WERI-Rb-1 (cell line): ENCODE data around the gene HOXA9.

Experiments used
- DNase-seq: peaks from one replicate; pipeline ENCODE4 v3.0.0-alpha.2; 2020
- H3K27ac ChIP-seq: fragments of 250-450 bp; sonication (Bioruptor Pico); 2 replicates; pipeline ENCODE4 v1.5.1; 2020; ENCODE audit warnings: mild to moderate bottlenecking, moderate library complexity
- H3K27me3 ChIP-seq: fragments of 250-450 bp; sonication (Bioruptor Pico); 2 replicates; pipeline ENCODE4 v1.5.1; 2021; ENCODE audit warnings: mild to moderate bottlenecking, low read depth, moderate library complexity; ENCODE audit not compliant: insufficient read depth, severe bottlenecking
- H3K36me3 ChIP-seq: fragments of 250-450 bp; sonication (Bioruptor Pico); 2 replicates; pipeline ENCODE4 v1.5.1; 2020; ENCODE audit warnings: mild to moderate bottlenecking, moderate library complexity
- H3K4me3 ChIP-seq: 2 replicates; pipeline ENCODE4 v1.5.1; 2011; ENCODE audit warnings: low read depth, mild to moderate bottlenecking, control low read depth, low read length
- H3K9me3 ChIP-seq: fragments of 250-450 bp; sonication (Bioruptor Pico); 2 replicates; pipeline ENCODE4 v1.5.1; 2021; ENCODE audit warnings: mild to moderate bottlenecking, moderate library complexity; ENCODE audit not compliant: severe bottlenecking
- TF ChIP-seq, protein P1 (sequence below): IDR thresholded peaks from 2 replicates; pipeline ENCODE4 v1.5.1; 2011; ENCODE audit warnings: low read depth, mild to moderate bottlenecking, control low read depth, inconsistent platforms, low read length

Gene HOXA9

DNA sequence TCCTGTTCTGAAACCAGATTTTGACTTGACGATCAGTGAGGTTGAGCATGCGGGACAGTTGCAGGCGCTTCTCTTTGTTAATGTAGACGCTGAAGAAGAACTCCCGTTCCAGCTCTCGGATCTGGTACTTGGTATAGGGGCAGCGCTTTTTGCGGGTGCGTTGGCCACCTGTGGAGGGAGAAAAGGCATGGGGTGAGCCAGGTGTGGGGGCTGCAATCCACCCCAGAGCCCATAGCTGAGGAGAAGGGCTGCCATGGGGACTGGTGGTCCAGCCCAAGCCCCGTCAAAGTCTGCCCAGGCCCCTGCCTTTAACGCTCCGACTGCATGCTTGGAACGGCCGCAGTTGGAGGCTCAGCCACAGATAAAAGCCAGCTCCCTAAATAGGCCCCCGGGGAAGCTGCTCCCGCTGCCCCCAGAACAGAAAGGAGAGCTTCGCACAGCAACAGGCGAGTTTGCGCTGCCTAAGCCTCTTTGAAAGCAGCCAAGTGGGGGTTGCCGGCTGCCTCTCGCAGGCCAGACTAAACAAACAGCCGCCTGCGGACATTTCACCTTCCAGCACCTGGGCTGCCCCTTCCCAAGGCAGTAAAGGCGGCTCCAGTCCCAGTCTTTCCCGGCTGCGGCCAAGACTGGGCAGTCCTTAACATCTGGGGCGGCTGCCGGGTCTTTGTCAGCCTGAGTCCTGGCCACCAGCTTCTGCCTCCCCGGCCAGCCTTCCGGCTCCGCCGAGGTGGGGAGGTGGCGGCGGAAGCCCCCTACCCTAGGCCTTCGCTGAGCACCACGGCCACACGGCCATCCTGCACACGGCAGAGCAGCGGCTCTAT, 17.7 kb upstream of the HOXA9 start:
- Histone ChIP-seq H3K27ac (no peak overlapping the region), H3K36me3 (no peaks in the 10 kb centered on the region), H3K4me3 (peak overlapping the region; percentile 45), H3K9me3 (no peaks in the 10 kb centered on the region), H3K27me3 (peaks cover 85% of the 10 kb centered on the region)
- TF ChIP-seq, protein P1, sequence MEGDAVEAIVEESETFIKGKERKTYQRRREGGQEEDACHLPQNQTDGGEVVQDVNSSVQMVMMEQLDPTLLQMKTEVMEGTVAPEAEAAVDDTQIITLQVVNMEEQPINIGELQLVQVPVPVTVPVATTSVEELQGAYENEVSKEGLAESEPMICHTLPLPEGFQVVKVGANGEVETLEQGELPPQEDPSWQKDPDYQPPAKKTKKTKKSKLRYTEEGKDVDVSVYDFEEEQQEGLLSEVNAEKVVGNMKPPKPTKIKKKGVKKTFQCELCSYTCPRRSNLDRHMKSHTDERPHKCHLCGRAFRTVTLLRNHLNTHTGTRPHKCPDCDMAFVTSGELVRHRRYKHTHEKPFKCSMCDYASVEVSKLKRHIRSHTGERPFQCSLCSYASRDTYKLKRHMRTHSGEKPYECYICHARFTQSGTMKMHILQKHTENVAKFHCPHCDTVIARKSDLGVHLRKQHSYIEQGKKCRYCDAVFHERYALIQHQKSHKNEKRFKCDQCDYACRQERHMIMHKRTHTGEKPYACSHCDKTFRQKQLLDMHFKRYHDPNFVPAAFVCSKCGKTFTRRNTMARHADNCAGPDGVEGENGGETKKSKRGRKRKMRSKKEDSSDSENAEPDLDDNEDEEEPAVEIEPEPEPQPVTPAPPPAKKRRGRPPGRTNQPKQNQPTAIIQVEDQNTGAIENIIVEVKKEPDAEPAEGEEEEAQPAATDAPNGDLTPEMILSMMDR = no peak
- peak; percentile 38 for DNase-seq

DNA sequence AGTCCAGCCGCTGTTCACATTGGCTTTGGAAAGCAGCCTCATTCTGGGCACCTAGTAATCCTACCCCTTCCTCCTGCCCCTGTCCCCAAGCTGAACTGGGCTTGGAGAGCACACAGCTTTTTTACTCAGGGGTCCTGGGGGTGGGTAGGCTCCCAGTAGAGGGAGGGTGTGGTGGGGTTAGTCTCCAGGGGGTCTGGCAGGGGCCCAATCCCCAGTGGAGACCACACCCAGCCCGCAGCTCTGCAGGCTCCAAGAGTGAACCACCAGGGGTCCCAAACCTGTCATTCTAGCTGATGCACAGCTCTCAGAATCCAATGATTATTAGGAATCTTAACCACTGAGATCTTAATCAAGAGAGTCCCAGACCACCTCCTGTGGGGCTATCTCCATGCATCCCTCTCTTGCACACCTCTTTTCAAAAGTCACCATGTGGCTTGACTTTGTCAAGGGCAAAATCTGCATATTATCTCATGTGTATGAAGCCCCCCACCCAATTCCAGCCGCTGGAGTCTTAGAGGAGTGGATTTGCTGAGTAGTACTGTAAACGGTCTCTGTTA, 17.0 kb upstream of the HOXA9 start:
- Histone ChIP-seq H3K27ac (no peak overlapping the region), H3K9me3 (no peaks in the 10 kb centered on the region), H3K4me3 (no peak overlapping the region), H3K36me3 (no peaks in the 10 kb centered on the region), H3K27me3 (peaks cover 81% of the 10 kb centered on the region)
- TF ChIP-seq, protein P1 = no peak
- DNase-seq = peak; percentile 6

DNA sequence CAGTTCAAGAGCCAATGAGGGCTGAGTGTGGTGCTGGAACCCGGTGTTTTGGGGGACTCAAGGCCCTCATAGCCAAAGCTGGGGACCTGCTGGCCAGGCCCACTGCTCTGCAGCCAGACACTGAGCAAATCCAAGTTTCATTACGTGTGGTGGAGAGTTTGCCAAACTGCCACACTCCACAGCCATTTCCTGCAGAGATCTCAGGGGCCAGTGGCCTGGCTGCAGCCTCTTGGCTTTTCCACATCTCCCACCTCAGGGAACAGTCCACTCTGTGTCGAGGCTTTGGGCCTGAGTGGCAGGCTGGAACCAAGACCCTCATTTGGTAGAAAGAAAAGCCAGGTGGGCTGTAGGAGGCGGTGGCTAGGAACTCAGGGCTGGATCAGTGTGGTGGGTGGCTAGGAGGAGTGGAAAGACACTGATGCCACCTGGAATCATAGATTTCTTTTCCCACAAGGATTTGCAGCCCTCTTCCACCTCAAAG, 16.5 kb upstream of the HOXA9 start:
- DNase-seq = peak; percentile 1

DNA sequence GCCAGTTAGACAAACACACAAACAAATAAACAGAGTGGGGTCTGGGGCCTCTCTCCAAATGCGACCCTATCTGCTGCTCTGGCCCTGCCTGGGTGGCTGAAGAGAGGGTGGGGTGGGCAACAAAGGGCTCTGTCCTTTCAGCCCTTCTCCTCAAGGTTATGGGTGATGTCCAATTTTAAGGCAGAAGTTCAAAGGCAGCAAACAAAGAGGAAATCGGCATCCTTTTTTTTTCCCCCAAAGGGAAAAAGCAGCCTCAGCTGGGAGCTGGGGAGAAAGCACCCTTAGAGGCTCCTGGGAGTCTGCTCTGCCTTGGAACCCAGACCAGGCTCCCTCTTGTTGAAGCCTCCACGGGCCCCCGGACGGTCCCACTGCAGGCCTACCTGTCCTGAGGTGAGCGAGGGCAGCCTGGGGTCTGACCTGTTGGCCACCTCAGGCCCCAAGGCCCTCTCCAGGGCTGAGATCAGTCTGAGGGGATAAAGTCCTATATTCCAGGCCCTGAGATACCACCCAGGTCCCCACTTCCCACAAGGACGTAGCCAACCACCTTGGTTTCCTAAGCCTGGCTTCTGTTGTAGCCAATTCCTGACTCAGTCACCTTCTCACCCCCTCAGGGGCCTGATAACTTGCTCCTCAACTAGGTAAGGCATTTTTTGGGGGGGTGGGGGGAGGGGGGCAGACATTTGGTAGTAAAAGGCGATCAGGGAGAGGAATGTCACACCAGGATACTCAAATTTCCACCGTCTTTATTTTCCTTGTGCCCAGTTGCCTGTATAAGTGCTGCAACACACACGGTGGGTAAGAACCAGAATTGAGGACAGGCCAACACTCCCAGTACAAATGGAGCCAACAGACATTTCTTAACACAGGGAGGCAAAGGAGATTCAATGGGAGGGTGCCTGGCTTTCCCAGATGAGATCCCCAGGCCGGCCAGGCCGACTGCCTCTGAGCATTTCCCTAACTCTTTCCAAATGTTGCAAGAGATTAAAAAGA, 15.4 kb upstream of the HOXA9 start:
- DNase-seq = peak; percentile 2
- no peak overlapping the region for H3K4me3 ChIP-seq
- no peaks in the 10 kb centered on the region for H3K36me3 ChIP-seq
- peaks cover 70% of the 10 kb centered on the region for H3K27me3 ChIP-seq
- TF ChIP-seq, protein P1 = no peak
- no peak overlapping the region for H3K27ac ChIP-seq
- H3K9me3 ChIP-seq = no peaks in the 10 kb centered on the region

More for the DNA sequence above, 16.5 kb upstream of the HOXA9 start:
- Histone ChIP-seq H3K27me3 (peaks cover 76% of the 10 kb centered on the region), H3K9me3 (no peaks in the 10 kb centered on the region), H3K36me3 (no peaks in the 10 kb centered on the region), H3K4me3 (no peak overlapping the region), H3K27ac (no peak overlapping the region)
- TF ChIP-seq, protein P1 = no peak

DNA sequence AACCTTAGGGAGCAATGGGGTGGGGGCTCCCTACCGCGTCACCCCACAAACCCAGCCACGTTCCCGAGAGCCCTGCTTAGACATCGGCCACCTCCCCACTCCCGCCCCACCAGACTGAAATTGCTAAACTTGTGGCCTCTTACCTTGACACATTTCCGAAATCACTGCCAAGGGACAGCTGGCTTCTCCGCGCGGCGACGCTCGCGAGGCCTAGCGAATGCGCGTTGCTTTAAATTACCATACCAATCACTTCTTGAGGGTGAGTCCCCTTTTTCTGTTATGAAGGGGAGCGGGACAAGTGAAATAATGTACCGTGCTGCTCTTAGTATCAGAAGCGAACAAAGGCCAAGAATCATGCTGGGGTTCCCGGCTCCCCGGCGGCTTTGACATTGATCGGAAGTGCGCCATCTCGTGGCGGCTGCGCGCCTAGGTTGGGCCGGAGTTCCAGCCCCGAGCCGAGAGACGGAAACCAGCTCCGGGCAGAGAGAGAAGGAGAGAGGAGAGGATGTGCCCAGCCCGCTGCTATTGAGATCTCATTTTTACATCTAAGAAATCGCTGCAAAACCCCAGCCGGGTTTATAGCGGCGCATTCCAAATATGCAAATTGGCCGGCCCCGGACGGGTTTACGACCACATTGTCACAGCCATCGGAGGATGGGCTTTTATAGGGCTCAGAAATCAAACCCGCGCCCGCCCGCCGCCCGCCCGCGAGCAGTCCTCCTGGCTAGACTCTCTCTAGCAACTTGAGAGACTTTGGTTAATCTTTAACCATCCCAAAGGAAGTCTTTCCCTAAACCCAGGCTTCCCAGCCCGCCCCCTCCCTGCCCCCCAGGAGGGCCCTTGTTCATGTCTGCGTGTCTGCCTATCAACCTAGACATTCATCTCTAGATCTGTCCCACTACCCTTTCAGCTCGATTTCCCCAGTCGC, 14.4 kb upstream of the HOXA9 start:
- peak; percentile 62 for DNase-seq
- Histone ChIP-seq H3K9me3 (peaks cover 3% of the 10 kb centered on the region), H3K36me3 (no peaks in the 10 kb centered on the region), H3K27ac (no peak overlapping the region), H3K27me3 (peaks cover 70% of the 10 kb centered on the region), H3K4me3 (no peak overlapping the region)
- TF ChIP-seq, protein P1 = peak; percentile 73
